IPS-20b (cell line): ENCODE results near the gene KLHL26.
A peak's percentile ranks its signal among the peaks of the same experiment; 100 is the strongest.
"Not testable (repeated sequence)": the region's sequence is repeated elsewhere in the genome, so short reads cannot be mapped to it uniquely, and the experiment has no call there.

Experiments
- H3K27ac ChIP-seq: one replicate; pipeline ENCODE4 v1.5.1; 2013; ENCODE audit warnings: low read length
- H3K27me3 ChIP-seq: 2 replicates; pipeline ENCODE4 v1.6.1; 2013; ENCODE audit warnings: mild to moderate bottlenecking, low read length, inconsistent platforms; ENCODE audit not compliant: insufficient read depth
- H3K36me3 ChIP-seq: 2 replicates; pipeline ENCODE4 v1.6.1; 2013; ENCODE audit warnings: low read depth, mild to moderate bottlenecking, inconsistent platforms, low read length, moderate library complexity; ENCODE audit not compliant: insufficient read depth
- H3K4me1 ChIP-seq: 2 replicates; pipeline ENCODE4 v1.6.1; 2013; ENCODE audit warnings: mild to moderate bottlenecking, control low read depth, inconsistent platforms, low read length, moderate library complexity; ENCODE audit not compliant: insufficient read depth
- H3K4me3 ChIP-seq: 2 replicates; pipeline ENCODE4 v1.5.1; 2013; ENCODE audit warnings: mild to moderate bottlenecking, low read length, inconsistent platforms
- H3K9ac ChIP-seq: 2 replicates; pipeline ENCODE4 v1.6.1; 2013; ENCODE audit warnings: low read depth, mild to moderate bottlenecking, inconsistent platforms, low read length, moderate library complexity
- H3K9me3 ChIP-seq: 2 replicates; pipeline ENCODE4 v1.6.1; 2013; ENCODE audit warnings: mild to moderate bottlenecking, low read depth, low read length, inconsistent platforms; ENCODE audit not compliant: insufficient read depth

KLHL26 gene

GRCh38 chr19:18672606-18673337 lies 35.9 kb downstream of the KLHL26 start:
- no peaks in the 10 kb centered on the region for H3K9me3 ChIP-seq
- H3K27me3 ChIP-seq: no peaks in the 10 kb centered on the region
- H3K4me1 ChIP-seq: peaks cover 2% of the 10 kb centered on the region

GRCh38 chr19:18674616-18675015 lies 37.8 kb downstream of the KLHL26 start:
- Histone ChIP-seq H3K27me3 (no peaks in the 10 kb centered on the region), H3K27ac (no peak overlapping the region), H3K9me3 (no peaks in the 10 kb centered on the region), H3K4me1 (peaks cover 5% of the 10 kb centered on the region), H3K9ac (no peak overlapping the region), H3K4me3 (no peak overlapping the region), H3K36me3 (no peaks in the 10 kb centered on the region)

More at GRCh38 chr19:18672606-18673337, 35.9 kb downstream of the KLHL26 start:
- Histone ChIP-seq H3K9ac (no peak overlapping the region), H3K4me3 (no peak overlapping the region), H3K27ac (no peak overlapping the region), H3K36me3 (peaks cover 6% of the 10 kb centered on the region)

DNA sequence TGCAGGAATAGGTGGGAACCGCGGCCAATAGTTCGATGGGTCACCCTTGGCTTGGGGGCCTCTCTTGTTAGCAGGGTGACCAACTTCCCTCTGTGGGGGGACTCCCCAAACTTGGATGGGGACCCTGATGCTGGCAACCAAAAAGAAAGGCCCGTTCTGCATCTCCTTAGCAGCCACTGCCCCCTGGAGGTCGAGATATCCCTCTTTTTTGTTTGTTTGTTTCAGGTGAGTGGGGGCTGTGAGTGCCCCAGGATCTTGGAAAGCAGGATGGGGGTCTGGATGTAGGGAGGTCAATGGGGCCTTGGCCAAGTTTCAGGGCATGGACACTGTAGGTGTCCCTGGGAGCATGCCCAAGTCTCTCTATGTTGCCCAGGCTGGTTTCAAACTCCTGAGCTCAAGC lies 39.0 kb downstream of the KLHL26 start:
- Histone ChIP-seq H3K27me3 (no peaks in the 10 kb centered on the region), H3K27ac (no peak overlapping the region), H3K9ac (no peak overlapping the region), H3K36me3 (no peaks in the 10 kb centered on the region), H3K4me1 (peaks cover 5% of the 10 kb centered on the region), H3K9me3 (no peaks in the 10 kb centered on the region), H3K4me3 (no peak overlapping the region)

GRCh38 chr19:18676692-18677091 lies 39.9 kb downstream of the KLHL26 start:
- Histone ChIP-seq H3K4me1 (peaks cover 5% of the 10 kb centered on the region), H3K9me3 (no peaks in the 10 kb centered on the region), H3K9ac (no peak overlapping the region), H3K4me3 (no peak overlapping the region), H3K27me3 (no peaks in the 10 kb centered on the region), H3K27ac (no peak overlapping the region), H3K36me3 (no peaks in the 10 kb centered on the region)

- H3K27me3 ChIP-seq: no peaks in the 10 kb centered on the region
- no peak overlapping the region for H3K27ac ChIP-seq
Observed at GRCh38 chr19:18677156-18677555, 40.3 kb downstream of the KLHL26 start.

DNA sequence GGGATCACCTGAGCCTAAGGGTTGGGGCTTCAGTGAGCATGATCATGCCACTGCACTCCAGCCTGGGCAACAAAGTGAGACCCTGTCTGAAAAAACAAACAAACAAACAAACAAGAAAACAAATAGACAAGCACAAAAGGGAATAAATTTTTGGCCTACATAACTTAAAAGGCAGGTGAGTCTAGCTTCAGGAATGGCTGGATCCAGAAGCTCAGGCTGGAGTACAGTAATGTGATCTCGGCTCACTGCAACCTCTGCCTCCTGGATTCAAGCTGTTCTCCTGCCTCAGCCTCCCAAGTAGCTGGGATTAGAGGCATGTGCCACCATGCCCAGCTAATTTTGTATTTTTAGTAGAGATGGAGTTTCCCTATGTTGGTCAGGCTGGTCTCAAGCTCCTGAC lies 43.3 kb downstream of the KLHL26 start:
- not testable (repeated sequence) for H3K27ac ChIP-seq, H3K4me3 ChIP-seq, H3K9ac ChIP-seq, H3K27me3 ChIP-seq, H3K36me3 ChIP-seq, H3K4me1 ChIP-seq, H3K9me3 ChIP-seq

More at GRCh38 chr19:18677156-18677555, 40.3 kb downstream of the KLHL26 start:
- H3K9ac ChIP-seq: no peak overlapping the region
- H3K4me1 ChIP-seq: peaks cover 5% of the 10 kb centered on the region
- H3K9me3 ChIP-seq: no peaks in the 10 kb centered on the region
- no peak overlapping the region for H3K4me3 ChIP-seq
- no peaks in the 10 kb centered on the region for H3K36me3 ChIP-seq

GRCh38 chr19:18682807-18683108 lies 45.9 kb downstream of the KLHL26 start:
- Histone ChIP-seq H3K27me3 (peaks cover 9% of the 10 kb centered on the region; the same call in 1 of the 2 replicates), H3K9ac (peak overlapping the region; percentile 91), H3K27ac (no peak overlapping the region), H3K9me3 (no peaks in the 10 kb centered on the region), H3K4me3 (peak overlapping the region; percentile 87), H3K36me3 (no peaks in the 10 kb centered on the region), H3K4me1 (peaks cover 3% of the 10 kb centered on the region; the same call in 1 of the 2 replicates)

- no peak within 1 kb of the TSS for H3K27ac ChIP-seq
- peak within 1 kb of the TSS; percentile 87 for H3K4me3 ChIP-seq
- peaks cover under 1% of the 10 kb centered on the region; the same call in 1 of the 2 replicates for H3K4me1 ChIP-seq
Observed at GRCh38 chr19:18683109-18683957, 46.5 kb downstream of the KLHL26 start, which contains the start of gene CRTC1. CRTC1 (plus strand) TSS chr19:18683680; CDS start chr19:18683703, 23 bp downstream.

DNA sequence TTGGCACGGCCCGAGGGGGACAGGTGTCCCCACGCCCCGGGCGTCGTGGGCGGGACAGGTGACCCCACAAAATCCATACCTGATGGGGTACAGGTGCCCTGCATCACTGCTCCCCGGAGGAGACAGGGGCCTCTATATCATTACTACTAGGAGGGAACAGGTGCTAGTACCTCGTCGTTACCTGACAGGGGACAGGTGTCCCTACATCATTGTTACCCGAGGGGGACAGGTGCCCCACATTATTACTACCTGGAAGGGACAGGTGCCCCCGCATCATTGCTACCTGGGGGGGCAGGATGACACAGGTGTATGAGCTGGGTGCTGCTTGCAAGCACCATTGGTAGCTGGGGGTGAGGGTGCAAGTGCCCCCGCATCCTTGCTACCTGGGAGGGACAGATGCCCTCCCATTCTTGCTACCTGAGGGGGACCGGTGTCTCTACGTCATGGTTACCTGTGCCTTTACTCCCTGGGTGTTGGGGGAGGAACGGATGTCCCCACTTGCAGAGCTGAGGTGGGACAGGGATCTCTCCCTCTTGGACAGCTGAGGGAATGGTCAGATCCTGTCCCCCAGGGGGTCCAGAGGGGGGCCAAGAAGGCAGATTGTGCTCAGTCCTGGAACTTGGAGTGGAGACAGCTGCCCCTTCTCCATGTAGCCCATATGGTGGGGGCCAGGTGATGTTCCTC lies 47.3 kb downstream of the KLHL26 start:
- Histone ChIP-seq H3K27ac (no peak overlapping the region), H3K27me3 (peaks cover 9% of the 10 kb centered on the region; the same call in 1 of the 2 replicates), H3K9me3 (no peaks in the 10 kb centered on the region), H3K4me3 (peak overlapping the region; percentile 87), H3K4me1 (no peaks in the 10 kb centered on the region), H3K36me3 (no peaks in the 10 kb centered on the region), H3K9ac (no peak overlapping the region; the same call in 1 of the 2 replicates)

More at GRCh38 chr19:18683109-18683957, 46.5 kb downstream of the KLHL26 start, which contains the start of gene CRTC1:
- peaks cover 9% of the 10 kb centered on the region; the same call in 1 of the 2 replicates for H3K27me3 ChIP-seq
- H3K36me3 ChIP-seq: no peaks in the 10 kb centered on the region
- H3K9me3 ChIP-seq: no peaks in the 10 kb centered on the region
- peak within 1 kb of the TSS; percentile 91 for H3K9ac ChIP-seq

GRCh38 chr19:18684642-18684993 lies 47.8 kb downstream of the KLHL26 start:
- Histone ChIP-seq H3K9me3 (no peaks in the 10 kb centered on the region), H3K4me1 (no peaks in the 10 kb centered on the region), H3K27ac (no peak overlapping the region), H3K9ac (no peak overlapping the region), H3K36me3 (no peaks in the 10 kb centered on the region), H3K4me3 (no peak overlapping the region; the same call in 1 of the 2 replicates), H3K27me3 (peaks cover 9% of the 10 kb centered on the region; the same call in 1 of the 2 replicates)

- peaks cover 9% of the 10 kb centered on the region; the same call in 1 of the 2 replicates for H3K27me3 ChIP-seq
- no peaks in the 10 kb centered on the region for H3K9me3 ChIP-seq
- no peak overlapping the region for H3K4me3 ChIP-seq
- no peak overlapping the region for H3K27ac ChIP-seq
- no peaks in the 10 kb centered on the region for H3K4me1 ChIP-seq
- H3K36me3 ChIP-seq: no peaks in the 10 kb centered on the region
- no peak overlapping the region for H3K9ac ChIP-seq
Observed at GRCh38 chr19:18685597-18686190, 48.9 kb downstream of the KLHL26 start.
